SW 1271 (cell line): ENCODE measurements around the gene CHST1.

ENCODE experiments used
- DNase-seq, 2 experiments: peaks; one replicate each; lab custom pipeline; 2025; lab: John Stamatoyannopoulos, UW

CHST1 gene

DNA sequence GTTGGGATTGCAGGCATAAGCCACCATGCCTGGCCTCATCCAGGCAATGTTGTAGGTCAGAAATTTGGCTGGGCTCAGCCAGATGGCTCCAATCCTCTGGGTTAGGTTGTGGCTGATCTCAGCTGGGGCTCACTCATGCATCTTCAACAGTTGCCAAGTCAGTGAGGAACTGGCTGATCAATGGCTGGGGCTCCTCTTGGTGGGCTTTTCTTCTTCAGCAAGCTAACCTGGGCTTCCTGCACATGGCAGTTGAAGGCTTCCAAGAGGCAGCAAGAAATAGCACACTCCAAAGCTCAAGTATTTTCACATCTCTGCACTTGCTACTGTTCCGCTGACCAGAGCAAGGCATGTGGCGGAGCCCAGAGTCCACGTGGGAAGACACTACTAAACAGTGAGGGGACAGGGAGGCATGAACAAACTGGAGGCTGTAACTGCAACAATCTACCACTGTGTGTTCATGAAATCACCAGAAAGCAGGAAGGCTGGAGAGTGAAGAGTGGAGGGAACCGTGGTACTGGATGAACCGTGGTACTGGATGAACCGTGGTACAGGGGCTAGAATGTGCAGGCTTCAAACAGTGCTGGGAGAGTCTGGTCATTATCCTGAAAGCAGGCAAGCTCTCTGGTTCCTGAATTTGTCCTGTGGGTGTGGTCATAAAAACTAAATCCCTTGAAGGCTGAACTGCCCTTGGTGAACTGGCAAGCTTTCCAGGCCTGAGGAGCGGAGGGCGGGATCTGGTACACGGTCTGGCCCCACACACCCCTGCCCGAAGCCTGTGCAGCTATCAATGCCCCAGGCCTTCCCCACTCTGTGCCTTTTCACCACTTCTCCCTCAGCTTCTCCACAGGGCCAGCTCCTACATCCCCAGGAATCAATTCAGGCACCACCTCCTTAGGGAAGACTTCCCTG, 20.2 kb downstream of the CHST1 start:
- DNase-seq = no peak

DNA sequence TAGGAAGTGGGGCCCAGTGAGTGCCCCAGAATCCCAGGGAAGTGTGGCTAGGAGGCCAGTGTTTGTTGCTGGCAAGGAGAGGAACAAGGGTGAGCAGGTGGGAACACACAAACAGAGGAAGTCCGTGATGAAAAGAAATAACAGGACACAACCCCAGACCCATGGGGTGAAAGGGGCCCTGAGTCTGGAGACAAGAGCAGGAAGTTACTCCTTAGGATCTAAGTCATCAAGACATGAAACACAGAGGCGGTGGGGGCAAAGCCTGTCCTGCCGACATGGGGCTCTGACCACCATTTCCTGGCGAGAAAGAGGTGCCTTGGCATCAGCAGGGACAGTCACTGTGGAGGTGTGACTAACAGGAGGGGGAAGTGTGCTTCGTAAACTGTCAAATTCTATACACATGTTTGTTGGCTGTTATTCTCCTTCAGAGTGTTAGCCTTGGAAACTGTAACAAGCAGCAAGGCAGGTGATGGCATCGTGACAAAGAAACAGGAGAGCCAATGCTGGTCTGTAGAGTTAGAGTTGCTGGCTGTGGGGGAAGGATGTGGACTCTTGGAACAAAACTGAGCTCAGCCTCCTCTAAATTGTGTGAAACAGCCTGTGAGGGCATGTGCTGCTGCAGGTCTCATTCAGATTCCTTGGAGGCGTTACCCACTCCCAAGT, 21.7 kb downstream of the CHST1 start:
- DNase-seq = no peak

DNA sequence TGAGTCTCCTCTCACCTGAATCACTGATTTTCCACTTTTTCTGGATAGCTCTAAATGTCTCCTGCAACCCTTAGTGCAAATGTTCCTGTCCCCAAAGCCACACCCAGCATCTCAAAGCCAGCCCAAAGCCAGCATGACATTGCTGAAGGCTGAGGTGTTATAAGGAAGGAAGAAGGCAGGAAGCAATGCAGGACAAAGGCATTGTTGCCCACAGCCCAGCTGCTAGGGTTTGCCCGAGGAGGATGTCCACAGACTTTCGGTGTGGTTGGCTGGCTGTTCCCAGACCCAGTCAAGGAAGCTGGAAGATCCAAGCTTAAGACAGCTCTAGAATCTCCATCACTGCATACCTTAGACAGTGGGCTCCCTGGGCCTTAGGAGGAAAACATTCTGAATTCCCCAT, 23.5 kb downstream of the CHST1 start:
- no peak for DNase-seq

DNA sequence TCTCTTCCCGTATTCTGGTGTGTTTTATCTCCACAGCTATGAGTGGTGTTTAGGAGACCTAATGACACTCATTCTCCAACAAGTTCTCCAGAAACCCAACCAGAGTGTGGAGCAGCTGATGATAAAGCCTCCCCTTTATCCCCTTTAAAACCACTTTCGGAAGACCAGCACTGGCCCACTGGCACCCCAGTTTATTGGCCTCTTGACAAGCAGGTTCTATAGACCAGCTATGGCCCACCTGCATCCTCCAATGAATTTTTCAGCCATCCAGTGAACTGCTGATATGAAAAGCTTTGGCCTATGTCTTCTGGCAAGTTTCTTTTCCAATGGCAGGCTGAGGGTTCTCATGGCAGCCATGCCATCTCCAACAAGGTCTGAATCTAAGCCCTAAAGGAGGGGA, 27.4 kb downstream of the CHST1 start:
- DNase-seq = no peak

DNA sequence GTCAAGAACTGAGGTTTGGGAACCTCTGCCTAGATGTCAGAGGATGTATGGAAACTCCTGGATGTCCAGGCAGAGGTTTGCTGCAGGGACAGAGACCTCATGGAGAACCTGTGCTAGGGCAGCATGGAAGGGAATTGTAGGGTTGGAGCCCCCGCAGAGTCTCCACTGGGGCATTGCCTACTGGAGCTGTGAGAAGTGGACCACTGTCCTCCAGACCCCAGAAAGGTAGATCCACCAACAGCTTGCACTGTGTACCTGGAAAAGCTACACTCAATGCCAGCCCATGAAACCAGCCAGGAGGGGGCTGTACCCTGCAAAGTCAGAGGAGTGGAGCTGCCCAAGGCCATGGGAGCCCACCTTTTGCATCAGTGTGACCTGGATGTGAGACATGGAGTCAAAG, 29.5 kb downstream of the CHST1 start:
- no peak for DNase-seq

DNA sequence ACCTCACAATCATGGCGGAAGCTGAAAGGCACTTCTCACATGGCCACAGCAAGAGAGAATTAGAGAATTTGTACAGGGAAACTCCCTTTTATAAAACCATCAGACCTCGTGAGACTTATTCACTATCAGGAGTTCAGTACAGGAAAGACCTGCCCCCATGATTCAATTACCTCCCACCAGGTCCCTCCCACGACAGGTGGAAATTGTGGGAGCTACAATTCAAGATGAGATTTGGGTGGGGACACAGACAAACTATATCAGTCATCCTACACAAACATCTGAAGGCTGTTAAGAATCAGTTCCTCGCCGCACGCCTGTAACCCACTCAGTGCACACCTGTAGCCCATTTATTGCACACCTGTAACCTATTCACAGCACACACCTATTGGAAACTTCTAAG, 39.8 kb downstream of the CHST1 start:
- no peak for DNase-seq

DNA sequence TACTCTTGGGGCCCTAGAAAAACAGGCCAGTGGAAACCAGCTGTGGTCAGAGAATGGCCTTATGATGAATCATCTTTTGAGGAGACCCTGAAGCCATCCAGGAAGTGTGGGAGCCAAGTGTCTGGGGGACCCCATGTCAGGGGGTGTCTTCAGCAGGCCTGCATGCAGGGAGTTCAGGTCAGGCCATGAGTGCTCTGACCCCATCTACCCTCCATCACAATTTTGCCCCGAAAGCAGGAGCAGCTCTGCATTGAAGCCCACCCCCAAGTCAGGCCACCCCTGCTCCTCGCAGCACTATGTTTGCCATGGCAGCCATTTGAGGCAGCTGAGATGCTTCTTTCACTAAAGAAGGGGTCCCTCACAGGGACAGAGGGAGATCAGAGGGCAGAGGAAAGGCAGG, 41.3 kb downstream of the CHST1 start:
- no peak for DNase-seq

DNA sequence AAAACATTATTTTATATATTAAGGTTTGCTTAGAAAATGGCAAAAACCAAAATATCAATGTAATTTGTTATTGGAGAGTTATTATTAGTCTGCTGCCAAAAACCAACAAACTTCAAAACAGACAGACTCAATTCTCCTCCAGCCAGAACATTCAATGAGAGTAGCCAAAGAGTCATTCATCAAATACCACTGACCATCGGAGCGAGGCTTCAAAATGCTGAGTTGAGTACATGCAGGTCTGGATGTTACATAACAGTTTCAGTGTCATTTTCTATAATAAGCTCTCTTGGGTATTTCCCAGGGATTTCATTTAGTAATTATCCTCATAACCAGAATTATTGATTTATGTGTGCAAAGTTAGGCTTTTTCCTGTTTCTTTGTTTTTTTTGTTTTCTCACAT, 42.6 kb downstream of the CHST1 start:
- no peak for DNase-seq

DNA sequence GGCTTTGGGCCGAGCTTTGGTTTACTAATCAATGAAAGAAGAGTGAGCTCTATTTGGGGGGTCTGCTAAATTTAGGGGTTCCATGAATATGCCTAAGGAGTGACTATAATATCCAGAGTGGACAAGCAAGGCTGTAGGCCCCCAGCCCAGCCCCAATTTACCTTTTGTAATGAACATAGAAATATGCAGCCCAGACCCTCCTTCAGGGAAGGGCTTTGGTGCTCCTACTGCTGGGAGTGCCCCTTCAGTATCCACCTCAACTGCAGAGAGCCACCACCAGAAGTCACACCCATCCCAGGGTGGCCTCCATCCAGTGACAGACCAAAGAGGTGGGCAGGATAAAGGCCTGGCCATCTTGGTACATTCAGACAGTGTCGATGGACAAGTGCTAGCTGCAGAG, 43.1 kb downstream of the CHST1 start:
- DNase-seq = no peak

DNA sequence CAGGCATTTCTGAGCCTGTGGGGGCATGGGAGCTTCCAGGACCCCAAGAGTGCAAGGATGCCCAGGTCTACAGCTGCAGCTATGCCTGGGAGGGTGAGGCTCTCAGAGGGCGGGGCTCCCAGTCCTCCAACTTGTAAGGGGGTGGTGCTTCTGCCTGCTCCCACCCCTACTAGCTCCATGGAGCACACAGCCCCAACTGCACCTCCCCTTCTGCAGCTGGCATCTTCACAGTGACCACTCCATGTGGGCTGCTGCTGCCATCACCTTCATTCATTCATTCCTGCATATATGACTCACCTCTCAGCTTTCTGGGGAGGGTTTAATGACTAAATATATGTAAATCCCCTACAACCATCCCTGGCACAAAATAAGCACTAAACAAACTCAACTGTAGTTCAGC, 43.8 kb downstream of the CHST1 start:
- no peak for DNase-seq

DNA sequence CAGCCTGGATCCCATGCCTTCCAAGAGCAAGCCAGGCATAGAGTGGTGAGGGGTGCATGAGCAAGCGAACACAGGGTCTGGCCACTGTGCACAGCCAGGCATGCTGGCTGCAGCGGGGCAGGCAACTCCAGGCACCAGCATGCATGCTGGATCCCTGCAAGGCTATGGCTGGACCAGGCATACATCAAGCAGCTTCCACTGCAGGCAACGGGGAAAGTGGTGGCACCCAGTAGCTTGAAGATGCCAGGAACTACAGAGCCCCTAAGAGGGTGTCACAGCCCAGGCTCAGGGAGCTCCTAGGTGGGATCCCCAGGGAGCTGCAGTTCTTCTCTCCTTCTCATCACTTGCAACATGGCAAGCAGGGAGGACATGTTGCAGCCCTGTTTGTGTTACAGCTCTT, 45.2 kb downstream of the CHST1 start:
- no peak for DNase-seq

DNA sequence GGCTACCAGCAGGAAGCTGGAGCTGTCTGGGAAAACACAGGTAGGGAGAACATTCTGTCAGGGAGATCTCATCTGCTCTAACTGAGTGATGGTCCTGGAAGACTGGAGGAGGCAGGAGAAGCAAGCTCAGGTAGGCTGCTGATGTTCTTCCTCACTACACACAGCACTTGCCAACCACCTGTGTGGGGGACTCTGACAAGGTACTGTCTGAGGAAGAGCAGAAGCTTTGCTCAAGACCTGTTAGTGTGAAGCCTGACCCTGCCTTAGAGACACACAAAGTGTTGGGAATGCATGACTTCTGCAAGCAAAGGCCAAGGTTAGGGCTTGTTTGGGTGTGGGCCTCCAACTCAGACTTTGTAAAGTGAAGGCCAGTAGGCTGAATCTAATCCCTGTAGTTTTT, 46.5 kb downstream of the CHST1 start:
- DNase-seq = no peak

DNA sequence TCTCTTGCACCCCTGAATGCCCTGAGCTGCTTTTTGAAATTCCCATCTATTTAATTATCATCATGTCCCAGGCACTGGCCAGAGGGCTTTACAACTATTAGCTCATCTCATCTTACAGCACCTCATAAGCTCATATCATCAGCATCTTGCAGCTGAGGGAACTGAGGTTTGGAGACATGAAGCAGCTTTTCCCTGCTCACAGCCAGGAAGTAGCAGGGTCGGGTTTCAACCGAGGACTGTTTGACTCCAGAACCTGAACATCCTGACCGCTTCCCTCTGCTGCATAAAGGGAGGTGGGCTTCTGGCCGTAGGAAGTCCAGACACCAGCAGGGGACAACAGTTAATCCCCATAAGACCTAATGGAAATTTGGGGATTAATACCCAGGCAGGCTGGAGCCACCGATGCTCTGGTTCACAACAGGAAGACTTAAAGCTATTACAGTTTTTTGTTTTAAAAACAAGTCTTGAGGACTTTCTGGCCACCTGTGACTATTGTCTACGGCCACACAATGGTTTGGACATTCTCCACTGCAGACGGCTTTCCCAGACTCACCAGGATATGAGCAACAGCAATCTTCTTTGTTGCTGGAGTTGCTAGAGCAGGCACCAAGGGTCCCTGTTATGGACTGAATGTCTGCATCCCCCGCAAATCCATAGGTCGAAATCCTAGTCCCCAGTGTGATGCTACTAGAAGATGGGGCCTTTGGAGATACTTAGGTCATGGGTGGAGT, 47.4 kb downstream of the CHST1 start:
- no peak for DNase-seq

DNA sequence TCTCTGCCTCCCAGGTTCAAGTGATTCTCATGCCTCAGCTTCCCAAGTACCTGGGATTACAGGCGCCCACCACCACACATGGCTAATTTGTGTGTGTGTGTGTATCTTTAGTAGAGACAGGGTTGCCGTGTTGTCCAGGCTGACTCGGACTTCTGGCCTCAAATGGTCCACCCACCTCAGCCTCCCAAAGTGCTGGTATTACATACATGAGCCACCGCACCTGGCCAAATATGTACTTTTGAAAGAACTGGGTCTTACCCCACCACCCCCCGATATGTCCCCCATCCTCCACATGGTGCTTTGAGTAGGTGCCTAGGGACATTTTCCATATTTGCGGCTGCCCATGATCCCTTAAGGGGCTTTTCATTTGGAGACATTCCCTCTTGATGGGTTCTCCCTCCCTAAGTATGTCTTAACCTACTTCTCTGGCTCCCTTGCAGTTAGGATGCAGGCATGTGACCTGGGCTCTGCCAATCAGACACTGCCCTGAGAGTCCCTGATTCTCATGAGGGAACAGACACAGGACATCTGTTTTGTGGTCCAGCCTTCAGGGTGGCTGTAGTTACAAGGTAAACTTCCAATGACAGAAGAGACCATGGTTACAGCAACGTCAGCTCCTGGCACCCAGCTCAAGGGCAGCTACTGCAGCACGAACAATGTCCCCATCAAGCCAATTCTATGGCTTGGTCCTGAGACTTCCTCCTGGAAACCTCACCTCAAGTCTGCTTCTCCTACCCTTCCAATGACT, 48.4 kb downstream of the CHST1 start:
- DNase-seq = no peak

DNA sequence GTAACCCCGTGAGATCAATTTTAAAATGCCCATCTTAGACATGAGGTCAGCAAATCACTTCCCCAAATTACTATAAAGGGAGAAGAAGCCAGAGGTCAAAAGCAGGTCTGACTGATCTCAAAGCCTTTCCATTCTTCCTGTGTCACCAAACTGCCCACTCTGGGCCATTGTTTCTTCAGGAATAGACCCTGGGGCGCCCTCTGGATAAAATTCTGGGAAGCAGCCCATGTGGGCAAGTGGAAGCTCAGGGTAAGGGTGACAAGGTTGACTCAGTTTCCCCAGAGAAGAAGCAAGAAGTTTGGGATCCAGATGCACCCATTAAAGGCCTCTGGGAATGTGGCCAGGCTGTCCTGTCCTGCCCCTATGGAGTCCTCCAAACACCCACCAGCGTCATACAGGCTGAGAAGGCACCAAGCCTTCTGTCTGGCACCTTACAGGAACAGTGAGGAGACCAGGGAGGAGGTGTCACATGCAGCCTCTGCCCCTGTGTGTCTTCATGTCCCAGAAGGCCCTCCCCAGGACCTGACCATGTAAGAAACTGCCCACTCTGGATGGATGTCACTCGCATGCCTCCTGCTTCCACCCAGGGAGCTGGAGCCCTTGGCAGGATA, 50.1 kb downstream of the CHST1 start:
- DNase-seq = no peak

DNA sequence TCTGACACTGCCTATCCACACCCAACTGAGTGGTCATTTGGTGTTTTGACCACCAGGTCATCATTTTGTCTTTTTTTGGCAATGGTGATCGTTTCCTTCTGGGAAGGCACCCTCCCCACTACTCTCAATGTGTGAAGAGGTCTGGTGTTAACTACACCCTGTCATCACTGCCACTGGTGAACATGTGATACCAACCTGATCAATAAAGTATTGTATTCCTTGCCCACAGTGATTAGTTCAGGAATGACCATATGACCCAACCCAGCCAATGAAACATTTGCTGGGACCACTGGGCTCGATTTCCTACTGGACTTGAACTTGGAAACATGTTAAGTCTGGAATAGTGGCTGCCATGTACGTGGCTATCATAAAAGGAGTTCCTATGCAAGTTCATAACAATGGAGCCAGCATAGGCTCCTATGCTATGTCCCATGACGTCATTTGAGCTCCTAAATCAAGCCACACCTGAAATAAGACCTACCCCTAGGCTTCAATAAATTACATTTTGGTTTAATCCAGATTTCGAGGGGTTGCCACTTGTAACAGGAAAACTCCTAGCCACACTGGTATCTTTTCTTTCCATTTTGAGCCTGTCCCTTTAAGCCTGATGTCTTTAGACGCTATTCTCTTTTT, 51.1 kb downstream of the CHST1 start:
- DNase-seq = no peak

DNA sequence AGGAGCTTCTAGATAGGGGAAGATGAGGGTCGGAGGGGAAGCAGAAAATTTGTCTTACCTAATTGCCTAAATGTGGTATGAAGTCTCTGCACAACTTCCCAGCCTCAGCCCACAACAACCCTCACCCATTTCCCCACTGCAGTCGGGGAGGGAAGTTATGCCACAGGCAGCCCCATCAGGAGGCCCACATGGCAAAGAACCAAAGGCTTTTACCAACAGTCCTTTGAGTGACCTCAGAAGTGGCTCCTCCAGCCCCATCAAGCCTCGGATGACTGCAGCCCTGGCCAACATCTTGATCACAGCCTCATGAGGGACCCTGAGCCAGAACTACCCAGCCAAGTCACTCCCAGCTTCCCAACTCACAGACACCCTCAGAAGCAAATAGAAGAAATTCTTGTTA, 54.8 kb downstream of the CHST1 start:
- no peak for DNase-seq

DNA sequence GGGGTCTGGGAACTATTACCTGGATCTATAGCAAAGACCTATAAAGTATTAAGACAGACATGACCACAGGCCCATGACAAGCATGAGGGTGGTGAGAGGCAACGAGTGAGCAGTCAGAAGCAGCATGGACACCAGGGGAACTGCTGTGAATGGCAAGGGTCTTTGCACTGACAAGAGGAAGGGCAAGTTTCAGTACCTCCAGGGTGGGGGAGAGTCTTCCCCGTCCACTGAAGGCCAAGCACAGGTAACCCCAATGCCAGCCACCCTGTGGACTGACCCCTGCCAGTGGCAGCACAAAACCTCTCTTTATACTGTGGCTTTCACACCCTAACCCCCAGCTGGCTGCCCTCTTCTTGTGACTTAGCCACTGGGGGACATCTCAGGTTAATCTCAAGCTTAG, 55.5 kb downstream of the CHST1 start:
- DNase-seq = no peak

DNA sequence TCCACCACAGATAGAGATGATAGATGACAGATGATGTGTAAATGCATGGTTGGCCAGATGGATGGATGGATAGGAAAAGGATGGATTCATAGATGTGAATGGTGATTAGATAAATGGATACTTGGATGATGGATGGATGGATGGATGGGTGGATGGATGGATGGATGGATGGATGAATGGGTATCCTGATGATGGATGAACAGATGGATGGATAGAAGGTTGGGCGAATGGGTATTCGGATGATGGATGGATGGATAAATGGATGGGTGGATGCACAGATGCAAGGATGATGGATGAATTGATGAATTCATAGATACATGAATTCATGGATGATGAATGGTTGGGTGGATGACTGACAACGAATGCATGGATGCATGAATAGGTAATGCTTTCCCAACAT, 56.1 kb downstream of the CHST1 start:
- no peak for DNase-seq

DNA sequence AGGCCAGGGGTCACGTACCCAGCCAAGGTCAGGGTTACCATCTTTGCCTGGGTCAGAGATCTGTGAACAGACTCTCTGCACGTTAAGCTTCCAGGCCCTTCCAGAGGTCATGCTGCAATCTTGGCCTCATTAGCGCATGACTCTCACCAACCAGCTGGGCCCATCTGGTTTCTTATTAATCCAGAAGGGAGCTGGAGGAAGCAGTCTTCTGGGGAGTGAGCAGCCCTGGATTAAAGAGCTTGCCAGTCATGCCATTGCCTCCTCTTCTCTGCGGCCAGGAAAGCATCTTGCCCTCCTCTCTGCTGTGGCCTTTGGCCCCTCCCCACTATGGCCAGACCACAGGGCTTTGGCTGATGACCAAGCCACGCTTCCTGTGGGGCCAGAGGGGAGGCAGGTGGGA, 57.4 kb downstream of the CHST1 start:
- DNase-seq = no peak

DNA sequence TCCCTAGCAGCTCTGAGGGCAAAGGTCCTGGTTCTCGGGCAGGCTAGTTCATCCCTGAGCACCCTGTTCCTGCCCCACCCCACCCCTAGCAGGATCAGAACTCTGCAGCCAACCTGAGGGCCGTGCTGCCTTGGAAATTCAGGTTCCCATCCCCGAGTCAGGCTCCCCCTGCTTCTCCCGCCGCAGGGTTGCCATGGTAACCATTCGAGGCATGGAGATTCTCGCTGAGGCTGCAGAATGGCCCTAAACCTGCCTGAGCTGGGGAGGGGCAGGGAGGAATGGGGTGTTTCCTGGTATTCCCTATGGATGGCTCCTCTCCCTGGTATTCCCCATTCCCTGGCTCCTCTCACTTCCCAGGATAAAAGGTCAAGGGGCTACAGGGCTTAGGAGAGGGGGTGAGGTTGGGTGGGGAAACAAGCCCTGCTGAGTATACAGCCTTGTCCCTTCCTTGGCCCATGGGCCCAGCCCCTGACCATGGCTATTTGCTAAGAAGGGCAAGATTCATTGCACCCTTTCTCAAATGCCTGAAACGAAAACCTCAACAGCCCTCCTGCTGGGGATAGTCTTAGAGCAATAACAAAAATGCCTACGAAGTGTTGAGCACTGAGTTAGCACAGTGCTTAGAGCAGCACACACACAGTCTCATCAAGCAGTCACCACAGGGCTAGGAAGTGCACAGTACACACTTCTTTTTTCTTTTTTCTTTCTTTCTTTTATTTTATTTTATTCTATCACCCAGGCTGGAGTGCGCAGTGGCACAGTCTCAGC, 58.7 kb downstream of the CHST1 start:
- DNase-seq = no peak
